CD4-positive, alpha-beta memory T cell (primary cell): ENCODE results near the gene PRSS53. TPM values are rescaled to one million over a fixed set of nuclear protein-coding genes. Genes with fewer than 3 reads are reported as not detected.
A peak's percentile ranks its signal among the peaks of the same experiment; 100 is the strongest.

ENCODE experiments used
- CTCF ChIA-PET: fragments of 350-600 bp; sonication (Branson Sonifier 250); formaldehyde crosslinking; loops from one replicate; lab custom pipeline; 2021; ENCODE audit warnings: inconsistent platforms; ENCODE audit not compliant: partially characterized antibody; lab: Charles Lee
- POLR2A ChIA-PET: fragments of 350-600 bp; sonication (Branson Sonifier 250); formaldehyde crosslinking; loops from one replicate; lab custom pipeline; 2021; ENCODE audit not compliant: partially characterized antibody; lab: Charles Lee
- DNase-seq, 5 donors: peaks; one replicate each; pipeline versions ENCODE4 v3.0.0 to v3.0.0-alpha.2; 2020 to 2022; ENCODE audit warnings: mixed read lengths in 1 of 5
- H3K27ac ChIP-seq: one replicate; pipeline ENCODE4 v1.7.0; 2013; ENCODE audit warnings: low read depth, low read length
- H3K27me3 ChIP-seq: 2 replicates; pipeline ENCODE4 v1.7.0; 2013; ENCODE audit warnings: mild to moderate bottlenecking, low read length, moderate library complexity; ENCODE audit not compliant: insufficient read depth
- H3K36me3 ChIP-seq: 2 replicates; pipeline ENCODE4 v1.7.0; 2013; ENCODE audit warnings: mild to moderate bottlenecking, low read length, moderate library complexity; ENCODE audit not compliant: insufficient read depth
- H3K4me1 ChIP-seq: 2 replicates; pipeline ENCODE4 v1.7.0; 2013; ENCODE audit warnings: mild to moderate bottlenecking, low read length, moderate library complexity; ENCODE audit not compliant: insufficient read depth
- H3K4me3 ChIP-seq, 2 donors: one replicate each; pipeline ENCODE4 v1.7.0; 2013; ENCODE audit warnings: low read length in 2 of 2, mild to moderate bottlenecking in 1 of 2
- H3K9me3 ChIP-seq, 2 donors: one replicate each; pipeline ENCODE4 v1.7.0; 2013; ENCODE audit warnings: low read length in 2 of 2, control low read depth in 1 of 2; ENCODE audit not compliant: control insufficient read depth in 1 of 2
- H3K27ac Mint-ChIP-seq, 7 donors: one replicate each; pipeline ENCODE4 v1.8.0; 2020 to 2021; ENCODE audit warnings: mixed read lengths in 7 of 7, mild to moderate bottlenecking in 6 of 7, inconsistent platforms in 3 of 7, moderate library complexity in 3 of 7
- H3K27me3 Mint-ChIP-seq, 2 donors: one replicate each; pipeline ENCODE4 v1.8.0; 2020 to 2021; ENCODE audit warnings: mixed read lengths in 2 of 2
- H3K36me3 Mint-ChIP-seq, 2 donors: one replicate each; pipeline ENCODE4 v1.8.0; 2020 to 2021; ENCODE audit warnings: mixed read lengths in 2 of 2, inconsistent platforms in 1 of 2, mild to moderate bottlenecking in 1 of 2
- H3K4me1 Mint-ChIP-seq, 4 donors: one replicate each; pipeline ENCODE4 v1.8.0; 2020 to 2021; ENCODE audit warnings: mixed read lengths in 4 of 4, mild to moderate bottlenecking in 1 of 4
- H3K4me3 Mint-ChIP-seq, 8 donors: one replicate each; pipeline ENCODE4 v1.8.0; 2020 to 2021; ENCODE audit warnings: mixed read lengths in 8 of 8, mild to moderate bottlenecking in 7 of 8, moderate library complexity in 6 of 8, inconsistent platforms in 3 of 8
- H3K9me3 Mint-ChIP-seq, 8 donors: one replicate each; pipeline ENCODE4 v1.8.0; 2020 to 2021; ENCODE audit warnings: mixed read lengths in 8 of 8, mild to moderate bottlenecking in 5 of 8, inconsistent platforms in 3 of 8, moderate library complexity in 1 of 8
- intact Hi-C: fragments of 100-400 bp; cut with micrococcal nuclease; formaldehyde crosslinking; loops from one replicate; pipeline ENCODE4 v1.15.1; 2023
- polyA plus RNA-seq, 2 donors: library from polyadenylated mRNA; unstranded; fragments of 300-500 nt; fragmentation: Illumina TruSeq; gene quantifications; one replicate each; pipeline ENCODE4 v1.2.3, GENCODE V29; 2021
- total RNA-seq, 2 experiments: library from RNA; stranded (reverse); gene quantifications; one replicate each; pipeline ENCODE4 v1.2.3, GENCODE V29; 2021

Gene PRSS53
- total and polyA plus RNA-seq, 4 experiments from 2014 or later = 0.43 to 13.5 (median 7.0) TPM

- H3K27ac ChIP-seq = no peak overlapping the region
- H3K4me1 ChIP-seq = peaks cover 20% of the 10 kb centered on the region
- H3K4me3 ChIP-seq = no peak overlapping the region
- no peaks in the 10 kb centered on the region for H3K27me3 ChIP-seq
- peaks cover 0 to 2% (median 0%) of the 10 kb centered on the region in 8 donors for H3K9me3 Mint-ChIP-seq
- peak overlapping the region in 3 of 7 donors; percentile 56 to 70 (median 59) for H3K27ac Mint-ChIP-seq
- H3K9me3 ChIP-seq = no peaks in the 10 kb centered on the region
- H3K4me3 Mint-ChIP-seq = peak overlapping the region in 7 of 8 donors; percentile 26 to 74 (median 57)
- H3K27me3 Mint-ChIP-seq = no peaks in the 10 kb centered on the region
- POLR2A ChIA-PET = interaction anchor here (0.7 to 3.0 kb wide), 3 partner anchors 7 to 70 kb away, joined by 3 to 15 read pairs (median 8); partner anchors contain the start of genes FUS and KAT8
- CTCF ChIA-PET = interaction anchor here (3.1 kb wide), 1 partner anchor 32 kb away, joined by 10 read pairs; no protein-coding TSS in a partner anchor
- peaks cover 6% of the 10 kb centered on the region for H3K36me3 ChIP-seq
- intact Hi-C loops = no loop called here
- H3K36me3 Mint-ChIP-seq = peaks cover 3 to 20% of the 10 kb centered on the region in 2 donors
- H3K4me1 Mint-ChIP-seq = peaks cover 8 to 23% (median 15%) of the 10 kb centered on the region in 4 donors
- DNase-seq = no peak
These were observed 21.6 kb upstream of the PRSS53 start for GRCh38 chr16:31110106-31111034.

GRCh38 chr16:31109622-31110021 lies 20.9 kb upstream of the PRSS53 start:
- intact Hi-C loops = no loop called here
- peak overlapping the region; percentile 64 to 92 (median 82) for H3K27ac Mint-ChIP-seq
- H3K9me3 Mint-ChIP-seq = peaks cover 0 to 2% (median 0%) of the 10 kb centered on the region in 8 donors
- Histone ChIP-seq H3K36me3 (peaks cover 6% of the 10 kb centered on the region), H3K4me3 (no peak overlapping the region), H3K4me1 (peaks cover 20% of the 10 kb centered on the region), H3K27ac (no peak overlapping the region), H3K9me3 (no peaks in the 10 kb centered on the region), H3K27me3 (no peaks in the 10 kb centered on the region)
- POLR2A ChIA-PET = interaction anchor here (1.6 to 3.0 kb wide), 2 partner anchors 8 to 71 kb away, joined by 8 to 15 read pairs; partner anchors contain the start of genes FUS and KAT8
- peaks cover 3 to 20% of the 10 kb centered on the region in 2 donors for H3K36me3 Mint-ChIP-seq
- no peaks in the 10 kb centered on the region for H3K27me3 Mint-ChIP-seq
- no peak for DNase-seq
- H3K4me1 Mint-ChIP-seq = peaks cover 8 to 23% (median 15%) of the 10 kb centered on the region in 4 donors
- CTCF ChIA-PET = interaction anchor here (3.1 kb wide), 1 partner anchor 32 kb away, joined by 10 read pairs; no protein-coding TSS in a partner anchor
- H3K4me3 Mint-ChIP-seq = peak overlapping the region; percentile 74 to 86 (median 84)

- Histone ChIP-seq H3K27ac (peak overlapping the region; percentile 75), H3K4me3 (peak overlapping the region; percentile 14 to 83), H3K27me3 (no peaks in the 10 kb centered on the region), H3K36me3 (peaks cover 6% of the 10 kb centered on the region), H3K9me3 (no peaks in the 10 kb centered on the region), H3K4me1 (peaks cover 20% of the 10 kb centered on the region)
- Mint-ChIP-seq H3K4me3 (peak overlapping the region; percentile 74 to 86 (median 84)), H3K27me3 (no peaks in the 10 kb centered on the region), H3K9me3 (peaks cover 0 to 2% (median 0%) of the 10 kb centered on the region in 8 donors), H3K4me1 (peaks cover 8 to 23% (median 15%) of the 10 kb centered on the region in 4 donors), H3K36me3 (peaks cover 3 to 20% of the 10 kb centered on the region in 2 donors), H3K27ac (peak overlapping the region in 5 of 7 donors; percentile 64 to 92 (median 83))
- ChIA-PET CTCF (interaction anchor here (3.1 kb wide), 1 partner anchor 33 kb away, joined by 10 read pairs; no protein-coding TSS in a partner anchor), POLR2A (interaction anchor here (3.0 kb wide), 1 partner anchor 9 kb away, joined by 15 read pairs; the partner anchor contains the start of gene KAT8)
- intact Hi-C loops = no loop called here
- no peak for DNase-seq
These were observed 20.2 kb upstream of the PRSS53 start for GRCh38 chr16:31108794-31109558.

- H3K27me3 Mint-ChIP-seq = no peaks in the 10 kb centered on the region
- peaks cover 20% of the 10 kb centered on the region for H3K4me1 ChIP-seq
These were observed 19.5 kb upstream of the PRSS53 start, which contains the start of gene BCKDK for GRCh38 chr16:31108035-31108793. Gene BCKDK (plus strand): TSS chr16:31108386. CDS start chr16:31109224, 838 bp downstream.

GRCh38 chr16:31107465-31107867 lies 18.7 kb upstream of the PRSS53 start:
- H3K9me3 ChIP-seq = no peaks in the 10 kb centered on the region
- H3K36me3 ChIP-seq = peaks cover 6% of the 10 kb centered on the region
- CTCF ChIA-PET = interaction anchor here (1.1 kb wide), 1 partner anchor 35 kb away, joined by 4 read pairs; no protein-coding TSS in a partner anchor
- intact Hi-C loops = no loop called here
- peaks cover 3 to 17% of the 10 kb centered on the region in 2 donors for H3K36me3 Mint-ChIP-seq
- no peak for DNase-seq
- peaks cover 20% of the 10 kb centered on the region for H3K4me1 ChIP-seq
- H3K4me3 ChIP-seq = peak overlapping the region in 1 of 2 donors; percentile 14
- POLR2A ChIA-PET = interaction anchor here (0.5 to 3.0 kb wide), 6 partner anchors 10 to 94 kb away, joined by 3 to 15 read pairs (median 3); partner anchors contain the start of genes FUS, KAT8, ZNF646 and ZNF668
- H3K27ac ChIP-seq = no peak overlapping the region
- H3K27ac Mint-ChIP-seq = peak overlapping the region in 6 of 7 donors; percentile 48 to 94 (median 85)
- no peaks in the 10 kb centered on the region for H3K27me3 ChIP-seq
- H3K27me3 Mint-ChIP-seq = no peaks in the 10 kb centered on the region
- peak overlapping the region; percentile 83 to 90 (median 87) for H3K4me3 Mint-ChIP-seq
- no peaks in the 10 kb centered on the region for H3K9me3 Mint-ChIP-seq
- H3K4me1 Mint-ChIP-seq = peaks cover 8 to 23% (median 15%) of the 10 kb centered on the region in 4 donors

More at GRCh38 chr16:31108035-31108793, 19.5 kb upstream of the PRSS53 start, which contains the start of gene BCKDK:
- peaks cover 8 to 23% (median 15%) of the 10 kb centered on the region in 4 donors for H3K4me1 Mint-ChIP-seq
- H3K36me3 ChIP-seq = peaks cover 6% of the 10 kb centered on the region
- H3K9me3 ChIP-seq = no peaks in the 10 kb centered on the region
- H3K27ac Mint-ChIP-seq = peak within 1 kb of the TSS; percentile 79 to 94 (median 85)
- H3K27ac ChIP-seq = peak within 1 kb of the TSS; percentile 75
- peak within 1 kb of the TSS; percentile 14 to 83 for H3K4me3 ChIP-seq
- POLR2A ChIA-PET = interaction anchor here (0.5 to 3.0 kb wide), 6 partner anchors 9 to 93 kb away, joined by 3 to 15 read pairs (median 3); partner anchors contain the start of genes FUS, KAT8, ZNF646 and ZNF668
- DNase-seq = peak; percentile 43 to 52 (median 44)
- H3K36me3 Mint-ChIP-seq = peaks cover 3 to 20% of the 10 kb centered on the region in 2 donors
- H3K9me3 Mint-ChIP-seq = no peaks in the 10 kb centered on the region
- intact Hi-C loops = no loop called here
- no peaks in the 10 kb centered on the region for H3K27me3 ChIP-seq
- CTCF ChIA-PET = interaction anchor here (0.7 to 1.1 kb wide), 2 partner anchors 22 to 34 kb away, joined by 3 to 4 read pairs; no protein-coding TSS in a partner anchor
- peak within 1 kb of the TSS; percentile 83 to 90 (median 87) for H3K4me3 Mint-ChIP-seq
